Ectodermal cell (in vitro differentiated cells): ENCODE results near the gene MEOX2.

Experiments
- H3K27ac ChIP-seq: 2 replicates; pipeline ENCODE4 v1.7.0; 2013; ENCODE audit warnings: mild to moderate bottlenecking, low read depth, low read length; ENCODE audit not compliant: insufficient read depth, poor library complexity, severe bottlenecking
- H3K27me3 ChIP-seq: 2 replicates; pipeline ENCODE4 v1.7.0; 2013; ENCODE audit warnings: mild to moderate bottlenecking, low read length; ENCODE audit not compliant: insufficient read depth, control insufficient read depth, poor library complexity, severe bottlenecking
- H3K36me3 ChIP-seq: one replicate; pipeline ENCODE4 v1.7.0; 2013; ENCODE audit warnings: low read length; ENCODE audit not compliant: control insufficient read depth, insufficient read depth
- H3K4me1 ChIP-seq: one replicate; pipeline ENCODE4 v1.7.0; 2013; ENCODE audit warnings: low read length; ENCODE audit not compliant: control insufficient read depth, insufficient read depth
- H3K4me3 ChIP-seq: 2 replicates; pipeline ENCODE4 v1.7.0; 2013; ENCODE audit warnings: low read depth, low read length, control low read depth; ENCODE audit not compliant: insufficient read depth
- H3K9me3 ChIP-seq: 2 replicates; pipeline ENCODE4 v1.7.0; 2013; ENCODE audit warnings: mild to moderate bottlenecking, low read length, moderate library complexity; ENCODE audit not compliant: control insufficient read depth
- WGBS, 2 experiments: methylation state at CpG; one replicate each; pipeline ENCODE4 v1.1.7; 2013; ENCODE audit warnings: missing lambda C conversion rate in 2 of 2; 5-methylcytosine and 5-hydroxymethylcytosine counted together

MEOX2 gene

GRCh38 chr7:15621468-15621867 lies 65.0 kb downstream of the MEOX2 start:
- WGBS, 2 experiments, result 96 to 100% methylated on average over 1 of the region's 2 CpGs

GRCh38 chr7:15620491-15621185 lies 65.8 kb downstream of the MEOX2 start:
- WGBS, 2 experiments, result 86 to 93% methylated on average over 5 of the region's 6 CpGs
- Histone ChIP-seq H3K27me3 (no peaks in the 10 kb centered on the region), H3K27ac (no peak overlapping the region), H3K4me3 (no peak overlapping the region), H3K4me1 (no peaks in the 10 kb centered on the region), H3K9me3 (no peaks in the 10 kb centered on the region), H3K36me3 (no peaks in the 10 kb centered on the region)

More at GRCh38 chr7:15621468-15621867, 65.0 kb downstream of the MEOX2 start:
- Histone ChIP-seq H3K27me3 (no peaks in the 10 kb centered on the region), H3K4me3 (no peak overlapping the region), H3K36me3 (no peaks in the 10 kb centered on the region), H3K4me1 (no peaks in the 10 kb centered on the region), H3K27ac (no peak overlapping the region), H3K9me3 (no peaks in the 10 kb centered on the region)

- Histone ChIP-seq H3K27me3 (no peaks in the 10 kb centered on the region), H3K36me3 (no peaks in the 10 kb centered on the region), H3K4me1 (no peaks in the 10 kb centered on the region), H3K27ac (no peak overlapping the region), H3K4me3 (no peak overlapping the region), H3K9me3 (no peaks in the 10 kb centered on the region)
- WGBS, 2 experiments, result no CpG with 5 or more reads among the region's 2 CpGs
These were observed 68.2 kb downstream of the MEOX2 start for GRCh38 chr7:15618275-15618674.

- WGBS, 2 experiments, result 82 to 93% methylated on average over 7 to 8 of the region's 8 CpGs
- Histone ChIP-seq H3K9me3 (no peaks in the 10 kb centered on the region), H3K36me3 (no peaks in the 10 kb centered on the region), H3K4me1 (no peaks in the 10 kb centered on the region), H3K4me3 (no peak overlapping the region), H3K27ac (no peak overlapping the region), H3K27me3 (no peaks in the 10 kb centered on the region)
These were observed 74.3 kb downstream of the MEOX2 start for GRCh38 chr7:15612205-15612604.

- 87 to 100% methylated on average over 2 of the region's 2 CpGs for WGBS, 2 experiments
- H3K9me3 ChIP-seq, result no peaks in the 10 kb centered on the region
- H3K27ac ChIP-seq, result no peak overlapping the region
- no peak overlapping the region for H3K4me3 ChIP-seq
- no peaks in the 10 kb centered on the region for H3K4me1 ChIP-seq
- no peaks in the 10 kb centered on the region for H3K36me3 ChIP-seq
- H3K27me3 ChIP-seq, result no peaks in the 10 kb centered on the region
These were observed 76.0 kb downstream of the MEOX2 start for GRCh38 chr7:15610503-15610902.

- WGBS, 2 experiments, result 91 to 100% methylated on average over 1 to 2 of the region's 2 CpGs
- Histone ChIP-seq H3K27ac (no peak overlapping the region), H3K4me1 (no peaks in the 10 kb centered on the region), H3K9me3 (no peaks in the 10 kb centered on the region), H3K27me3 (no peaks in the 10 kb centered on the region), H3K4me3 (no peak overlapping the region), H3K36me3 (no peaks in the 10 kb centered on the region)
These were observed 77.2 kb downstream of the MEOX2 start for GRCh38 chr7:15609287-15609686.

GRCh38 chr7:15607529-15608210 lies 78.8 kb downstream of the MEOX2 start:
- no peak overlapping the region for H3K27ac ChIP-seq
- no peaks in the 10 kb centered on the region for H3K9me3 ChIP-seq
- no peaks in the 10 kb centered on the region for H3K27me3 ChIP-seq
- H3K4me3 ChIP-seq, result no peak overlapping the region
- 92 to 97% methylated on average over 4 of the region's 5 CpGs for WGBS, 2 experiments
- H3K4me1 ChIP-seq, result no peaks in the 10 kb centered on the region
- no peaks in the 10 kb centered on the region for H3K36me3 ChIP-seq

GRCh38 chr7:15606561-15606960 lies 79.9 kb downstream of the MEOX2 start:
- no peaks in the 10 kb centered on the region for H3K9me3 ChIP-seq
- no peaks in the 10 kb centered on the region for H3K4me1 ChIP-seq
- 88 to 96% methylated on average over 2 to 3 of the region's 3 CpGs for WGBS, 2 experiments

GRCh38 chr7:15604166-15604565 lies 82.3 kb downstream of the MEOX2 start:
- WGBS, 2 experiments, result no CpG with 5 or more reads among the region's 1 CpG
- H3K9me3 ChIP-seq, result no peaks in the 10 kb centered on the region
- no peaks in the 10 kb centered on the region for H3K4me1 ChIP-seq
- H3K4me3 ChIP-seq, result no peak overlapping the region
- H3K27me3 ChIP-seq, result no peaks in the 10 kb centered on the region
- no peaks in the 10 kb centered on the region for H3K36me3 ChIP-seq
- no peak overlapping the region for H3K27ac ChIP-seq

More at GRCh38 chr7:15606561-15606960, 79.9 kb downstream of the MEOX2 start:
- no peak overlapping the region for H3K4me3 ChIP-seq
- no peaks in the 10 kb centered on the region for H3K27me3 ChIP-seq
- H3K36me3 ChIP-seq, result no peaks in the 10 kb centered on the region
- H3K27ac ChIP-seq, result no peak overlapping the region

- H3K4me1 ChIP-seq, result no peaks in the 10 kb centered on the region
- no peak overlapping the region for H3K27ac ChIP-seq
- no peaks in the 10 kb centered on the region for H3K36me3 ChIP-seq
- no peak overlapping the region for H3K4me3 ChIP-seq
- H3K9me3 ChIP-seq, result no peaks in the 10 kb centered on the region
- 67% methylated on average over 2 of the region's 2 CpGs for WGBS, 2 experiments
- H3K27me3 ChIP-seq, result no peaks in the 10 kb centered on the region
These were observed 83.4 kb downstream of the MEOX2 start for GRCh38 chr7:15603124-15603523.
